Psoas muscle (tissue), 8 donors: ENCODE results near the gene ACOXL. TPM values are rescaled to one million over a fixed set of nuclear protein-coding genes. Genes with fewer than 3 reads are reported as not detected.

Source experiments
- ATAC-seq, 4 donors: fragments of 200-7000 bp; cut with Tn5 transposase; one replicate each; pipeline ENCODE4 v1.9.1; 2020; ENCODE audit warnings: moderate library complexity in 3 of 4, mild to moderate bottlenecking in 2 of 4
- DNase-seq, 2 donors: peaks; one replicate each; pipeline ENCODE4 v3.0.0-alpha.2; 2020
- H3K27ac ChIP-seq: fragments of 200-600 bp; one replicate; pipeline ENCODE4 v1.8.0; 2022
- H3K27me3 ChIP-seq, 3 donors: fragments of 200-600 bp in 1 of 3; one replicate each; pipeline versions ENCODE4 v1.6.1 to v1.8.0; 2013 to 2022; ENCODE audit warnings: low read length in 2 of 3, mild to moderate bottlenecking in 2 of 3, moderate library complexity in 1 of 3; ENCODE audit not compliant: insufficient read depth in 3 of 3
- H3K36me3 ChIP-seq, 2 donors: fragments of 200-600 bp in 1 of 2; one replicate each; pipeline versions ENCODE4 v1.6.1 to v1.8.0; 2013 to 2022; ENCODE audit warnings: low read depth in 1 of 2, mild to moderate bottlenecking in 1 of 2, moderate library complexity in 1 of 2; ENCODE audit not compliant: insufficient read depth in 1 of 2
- H3K4me1 ChIP-seq: fragments of 200-600 bp; one replicate; pipeline ENCODE4 v1.8.0; 2022
- H3K4me3 ChIP-seq: fragments of 200-600 bp; one replicate; pipeline ENCODE4 v1.8.0; 2022; ENCODE audit warnings: mild to moderate bottlenecking
- H3K9me3 ChIP-seq: fragments of 200-600 bp; one replicate; pipeline ENCODE4 v1.8.0; 2022
- CTCF ChIP-seq: fragments of 200-600 bp; IDR thresholded peaks from one replicate; pipeline ENCODE4 v1.8.0; 2022; ENCODE audit warnings: antibody characterized with exemption
- whole genome bisulfite sequencing, 3 donors: extraction: QIAGEN DNeasy Blood & Tissue Kit; methylation state at CpG; one replicate each; pipeline versions ENCODE4 v1.1.6 to v1.1.7; 2013; 5-methylcytosine and 5-hydroxymethylcytosine counted together
- intact Hi-C, 2 donors: fragments of 100-400 bp; cut with DNase I; formaldehyde crosslinking; loops; one replicate each; pipeline versions ENCODE4 v1.11.0 to v1.14.2; 2022
- polyA plus RNA-seq, 3 donors: library from polyadenylated mRNA; stranded (reverse); fragments of 200-250 nt; gene quantifications; one replicate each; pipeline ENCODE4 v1.2.3, GENCODE V29; 2013
- total RNA-seq, 4 donors: library from RNA; stranded (reverse); fragmentation: NEBNext Ultra II Directional in 2 of 4; extraction: Animal tissue kit (Norgen Biotek cat#: 25700) in 2 of 4; gene quantifications; one replicate each; pipeline versions ENCODE4 v1.2.1 to v1.2.4, GENCODE V29; 2021 to 2023
- donor health status: healthy with polysubstance abuse.
- donor health status: DM: no; HTN: no; CAD: no; lungs with moderate emphysema.
- donor health status: Bipolar disorder and iron deficiency.
- donor health status: healthy.
- donor health status: DM: yes; HTN: yes; CAD: no.
- donor health status: DM: no; HTN: no; CAD: no.
- donor health status: DM: no; HTN: no; CAD: no.
- donor health status: DM: yes; HTN: yes; CAD: no.

The ACOXL gene
- total and polyA plus RNA-seq, 7 donors = 0.01 TPM; not detected in 6

GRCh38 chr2:111095434-111095833 lies 363.1 kb downstream of the ACOXL start:
- DNase-seq = peak; percentile 37 to 62
- ATAC-seq = peak; percentile 86 to 95 (median 90)
- Histone ChIP-seq H3K9me3 (no peaks in the 10 kb centered on the region), H3K27me3 (no peaks in the 10 kb centered on the region), H3K4me3 (no peak overlapping the region), H3K36me3 (no peaks in the 10 kb centered on the region), H3K27ac (peak overlapping the region; percentile 43), H3K4me1 (no peaks in the 10 kb centered on the region)
- intact Hi-C loops = no loop called here
- TF ChIP-seq CTCF = no peak
- 37 to 70% (median 47%) methylated on average over 8 of the region's 8 CpGs for WGBS, 3 donors

- no peak for TF ChIP-seq CTCF
- intact Hi-C loops = no loop called here
- DNase-seq = no peak
- 77 to 92% (median 82%) methylated on average over 3 of the region's 3 CpGs for WGBS, 3 donors
- Histone ChIP-seq H3K27ac (no peak overlapping the region), H3K27me3 (no peaks in the 10 kb centered on the region), H3K4me1 (no peaks in the 10 kb centered on the region), H3K9me3 (no peaks in the 10 kb centered on the region), H3K36me3 (no peaks in the 10 kb centered on the region), H3K4me3 (no peak overlapping the region)
- ATAC-seq = no peak
These were observed 367.0 kb downstream of the ACOXL start for GRCh38 chr2:111099402-111099801.

- Histone ChIP-seq H3K27me3 (no peaks in the 10 kb centered on the region), H3K27ac (no peak overlapping the region), H3K4me1 (no peaks in the 10 kb centered on the region), H3K9me3 (no peaks in the 10 kb centered on the region), H3K36me3 (no peaks in the 10 kb centered on the region), H3K4me3 (no peak overlapping the region)
- DNase-seq (no peak), ATAC-seq (no peak)
- TF ChIP-seq CTCF = no peak
- 90 to 99% (median 94%) methylated on average over 5 of the region's 5 CpGs for WGBS, 3 donors
- intact Hi-C loops = no loop called here
These were observed 367.9 kb downstream of the ACOXL start for GRCh38 chr2:111100087-111100764.

GRCh38 chr2:111100765-111101162 lies 368.4 kb downstream of the ACOXL start:
- WGBS, 3 donors = 83 to 89% (median 84%) methylated on average over 5 of the region's 5 CpGs
- intact Hi-C loops = no loop called here
- ATAC-seq = peak in 3 of 4 donors; percentile 32 to 69 (median 53)

More at GRCh38 chr2:111100765-111101162, 368.4 kb downstream of the ACOXL start:
- no peaks in the 10 kb centered on the region for H3K27me3 ChIP-seq
- DNase-seq = no peak
- no peaks in the 10 kb centered on the region for H3K36me3 ChIP-seq
- no peak overlapping the region for H3K27ac ChIP-seq
- no peak for TF ChIP-seq CTCF
- no peaks in the 10 kb centered on the region for H3K4me1 ChIP-seq
- no peak overlapping the region for H3K4me3 ChIP-seq
- no peaks in the 10 kb centered on the region for H3K9me3 ChIP-seq
